Sigmoid colon (tissue), 3 donors: ENCODE data around the gene R3HDM4.

ENCODE experiments used
- CTCF ChIP-seq, 4 experiments: fragments of 450-650 bp in 3 of 4; fragments of 200-600 bp in 1 of 4; IDR thresholded peaks; one replicate each; pipeline ENCODE4 v1.5.1; 2016 to 2019; ENCODE audit warnings: antibody characterized with exemption in 4 of 4, mild to moderate bottlenecking in 3 of 4, moderate library complexity in 2 of 4
- POLR2A ChIP-seq, 2 donors: fragments of 450-650 bp; IDR thresholded peaks; one replicate each; pipeline ENCODE4 v1.6.1; 2016; ENCODE audit warnings: antibody characterized with exemption in 2 of 2, mild to moderate bottlenecking in 2 of 2, moderate library complexity in 2 of 2

DNA sequence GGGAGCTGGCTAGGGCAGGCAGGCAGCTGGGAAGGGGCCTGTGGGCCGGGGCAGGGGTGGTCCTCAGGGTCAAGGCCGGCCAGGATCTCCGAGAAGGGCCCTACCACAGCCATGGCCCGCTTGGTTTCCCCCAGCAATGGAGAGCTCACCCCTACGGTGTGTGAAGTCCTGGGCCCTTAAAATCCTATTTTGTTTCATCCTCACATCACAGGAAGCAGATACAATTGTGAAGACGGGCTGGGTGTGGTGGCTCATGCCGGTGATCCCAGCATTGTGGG, 11.0 kb downstream of the R3HDM4 start:
- TF ChIP-seq CTCF (IDR thresholded peaks at IDR 0.05) (no peak), POLR2A (IDR thresholded peaks at IDR 0.05) (no peak)
